HG03064 (cell line): Measurements from ENCODE around the gene SURF2.
"Not testable (repeated sequence)": the region's sequence is repeated elsewhere in the genome, so short reads cannot be mapped to it uniquely, and the experiment has no call there.

Source experiments
- ATAC-seq: cut with Tn5 transposase; IDR thresholded peaks from one replicate; pipeline ENCODE4 v1.9.1; 2021; ENCODE audit warnings: low read depth; ENCODE audit not compliant: unreplicated experiment

The SURF2 gene

DNA sequence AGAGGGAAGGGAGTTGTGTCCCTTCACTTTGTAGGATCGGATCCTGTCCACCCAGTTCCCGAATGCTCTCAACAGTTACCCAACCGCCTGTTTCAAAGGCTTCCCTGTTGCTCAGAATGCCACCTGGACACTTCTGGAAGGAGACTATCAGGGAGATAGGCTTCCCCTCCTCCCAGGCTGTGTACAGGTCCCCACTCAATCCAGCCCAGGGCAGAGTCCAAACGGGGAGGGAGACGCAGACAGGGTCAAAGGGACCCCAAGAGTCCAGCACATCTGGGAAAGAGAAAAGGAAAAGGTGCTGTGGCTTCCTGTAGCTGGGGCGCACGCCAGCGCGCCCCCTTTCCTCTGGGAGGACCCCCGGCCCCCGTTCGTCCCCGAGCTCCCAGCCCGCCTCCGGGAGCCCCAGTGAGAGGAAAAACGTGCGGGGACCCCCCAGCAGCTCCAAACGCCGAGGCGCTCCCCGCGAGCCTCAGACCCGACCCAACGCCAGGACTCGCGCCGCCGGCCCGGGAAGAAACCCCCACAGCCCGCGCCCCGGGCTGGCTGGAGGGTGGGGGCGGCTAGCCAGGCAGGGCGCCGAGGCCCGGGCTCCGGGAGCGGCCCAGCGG is 18.9 kb downstream of the SURF2 start:
- peak; percentile 7 for ATAC-seq

DNA sequence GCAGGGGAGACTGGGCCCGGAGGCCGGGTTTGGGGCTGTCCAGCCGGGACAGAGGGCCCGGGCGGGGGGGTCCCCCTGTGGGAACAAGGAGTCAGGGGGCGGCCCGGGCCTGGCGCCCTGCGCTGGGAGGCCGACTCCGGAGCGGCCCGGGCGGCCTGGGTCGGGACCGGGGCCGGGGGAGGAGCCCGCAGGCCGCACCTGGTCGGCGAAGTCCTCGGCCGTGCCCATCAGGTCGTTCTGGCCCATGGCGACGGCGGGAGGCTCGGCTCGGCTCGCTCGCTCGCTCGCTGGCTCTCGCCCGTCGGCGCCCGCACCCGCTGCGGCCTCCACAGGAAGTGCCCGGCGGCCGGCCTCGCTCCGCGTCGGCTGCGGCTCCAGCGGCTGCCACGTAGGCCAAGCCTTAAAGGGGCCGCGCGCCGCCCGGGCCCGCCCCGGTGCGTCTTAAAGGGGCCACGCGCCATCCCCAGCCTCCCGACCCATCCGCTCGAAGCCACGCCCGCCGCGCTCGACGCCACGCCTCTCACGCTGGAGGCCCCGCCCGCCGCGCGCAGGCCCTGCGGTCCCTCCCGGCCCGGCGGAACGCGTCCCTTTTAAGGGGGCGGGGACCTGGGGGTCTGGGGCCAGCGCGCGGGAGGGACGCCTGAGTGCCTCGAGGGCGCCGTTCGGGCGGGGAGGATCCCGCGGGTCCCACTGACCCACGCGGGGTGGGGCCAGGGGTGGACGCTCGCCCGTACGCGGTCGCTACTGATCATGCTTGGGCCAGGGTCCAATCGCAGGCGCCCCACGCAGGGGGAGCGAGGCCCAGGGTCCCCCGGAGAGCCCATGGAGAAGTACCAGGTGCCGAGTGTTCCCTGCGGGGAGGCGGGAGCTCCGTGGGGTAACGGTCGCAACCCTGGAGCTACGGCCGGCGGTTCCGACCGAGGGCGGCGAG is 19.6 kb downstream of the SURF2 start, which contains the start of the genes STKLD1 and SURF4:
TSS of gene STKLD1 (plus strand) at position 643 of the 931 bp plus-strand sequence. CDS start at position 751, 108 bp downstream.
TSS of gene SURF4 (minus strand) at position 337 of the 931 bp plus-strand sequence. CDS start at position 246, 91 bp downstream.
- peak; percentile 81 for ATAC-seq

DNA sequence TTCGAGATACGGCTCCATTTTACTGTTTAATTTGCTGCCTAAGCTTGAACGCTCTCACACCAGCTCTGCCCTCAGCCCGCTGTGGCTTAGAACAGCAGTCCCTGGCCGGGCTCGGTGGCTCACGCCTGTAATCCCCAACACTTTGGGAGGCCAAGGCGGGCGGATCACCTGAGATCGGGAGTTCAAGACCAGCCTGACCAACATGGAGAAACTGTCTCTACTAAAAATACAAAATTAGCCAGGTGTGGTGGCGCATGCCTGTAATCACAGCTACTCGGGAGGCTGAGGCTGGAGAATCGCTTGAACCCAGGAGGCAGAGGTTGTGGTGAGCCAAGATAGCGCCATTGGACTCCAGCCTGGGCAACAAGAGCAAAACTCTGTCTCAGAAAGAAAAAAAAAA is 20.9 kb downstream of the SURF2 start:
- not testable (repeated sequence) for ATAC-seq

DNA sequence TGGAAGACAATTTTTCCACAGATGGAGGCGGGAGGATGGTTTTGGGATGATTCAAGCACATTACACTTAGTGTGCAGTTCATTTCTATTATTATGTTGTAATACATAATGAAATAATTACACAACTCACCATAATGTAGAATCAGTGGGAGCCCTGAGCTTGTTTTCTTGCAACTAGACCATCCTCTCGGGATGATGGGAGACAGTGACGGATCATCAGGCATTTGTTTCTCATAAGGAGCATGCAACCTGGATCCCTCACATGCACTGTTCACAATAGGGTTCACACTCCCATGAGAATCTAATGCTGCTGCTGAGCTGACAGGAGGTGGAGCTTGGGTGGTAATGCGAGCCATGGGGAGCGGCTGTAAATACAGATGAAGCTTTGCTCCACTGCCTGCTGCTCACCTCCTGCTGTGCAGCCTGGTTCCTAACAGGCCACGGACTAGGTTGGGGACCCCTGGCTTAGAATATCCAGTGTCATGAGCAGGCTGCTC is 21.4 kb downstream of the SURF2 start:
- no peak for ATAC-seq

DNA sequence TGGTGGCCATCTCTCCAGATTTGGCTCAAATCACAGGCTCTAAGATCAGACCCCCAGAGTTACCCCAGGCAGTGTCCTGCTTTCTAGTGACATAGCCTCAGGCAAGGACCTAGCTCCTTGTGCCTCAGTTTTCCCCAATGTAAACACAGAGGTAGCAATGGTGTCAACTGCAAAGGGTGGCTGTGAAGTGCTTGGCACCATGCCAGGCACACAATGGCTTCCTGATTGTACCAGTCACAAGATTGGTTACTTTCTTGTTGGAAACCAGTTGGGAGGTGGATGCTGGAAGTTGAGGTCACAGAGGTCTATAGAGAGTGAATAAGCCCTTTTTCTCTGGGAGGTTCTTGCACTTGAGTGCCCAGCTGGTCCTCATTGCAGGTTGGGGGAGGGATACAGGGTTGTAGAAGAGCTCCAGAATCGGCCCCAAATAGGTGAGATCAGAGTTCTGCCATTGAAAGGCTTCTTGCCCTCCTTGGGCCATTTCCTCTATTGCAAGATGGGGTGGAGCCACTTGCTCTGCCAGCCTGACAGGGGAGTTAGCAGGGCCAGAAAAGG is 22.1 kb downstream of the SURF2 start:
- ATAC-seq, result no peak

DNA sequence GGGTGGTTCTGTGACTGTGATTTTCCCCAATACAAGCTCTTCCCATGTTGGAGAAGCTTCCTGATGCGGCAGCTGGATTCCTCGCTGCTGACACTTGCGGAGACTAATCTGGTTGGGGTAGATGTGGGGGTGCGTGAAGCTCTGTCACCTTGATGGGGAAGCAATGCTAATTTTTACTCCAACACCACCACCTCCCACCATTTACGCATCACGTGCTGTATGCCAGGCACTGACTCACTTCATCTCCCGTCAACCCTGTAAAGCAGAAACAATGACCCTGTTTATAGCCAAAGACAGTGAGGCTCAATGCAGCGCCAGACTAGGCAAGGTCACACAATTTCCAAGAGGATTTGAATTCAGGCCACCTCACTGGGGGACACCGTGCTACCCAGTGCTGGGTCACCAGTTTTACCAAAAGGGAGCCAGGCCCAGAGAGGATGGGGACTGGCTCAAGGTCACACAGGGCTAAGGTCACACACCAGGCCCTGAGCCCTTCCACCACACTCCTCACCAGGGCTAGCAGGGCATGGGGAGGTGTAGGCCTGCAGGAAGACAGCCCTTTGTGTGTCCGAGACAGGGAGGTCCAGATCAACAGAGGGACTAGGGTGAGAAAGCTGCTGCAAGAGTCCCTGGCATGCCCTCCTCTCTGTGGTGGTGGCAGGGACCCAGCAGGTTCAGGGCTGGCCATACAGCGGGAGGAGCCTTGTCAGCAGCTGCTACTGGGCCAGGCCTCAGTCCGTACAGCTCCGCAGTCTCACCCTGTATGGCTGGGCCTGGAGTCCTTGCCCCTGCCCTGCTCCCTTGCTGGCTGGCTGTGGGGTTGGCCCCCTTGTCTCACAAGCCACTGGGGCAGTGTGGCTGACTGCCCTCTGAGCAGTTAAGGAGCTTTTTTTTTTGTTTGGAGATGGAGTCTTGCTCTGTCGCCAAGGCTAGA is 23.1 kb downstream of the SURF2 start:
- ATAC-seq, result no peak

DNA sequence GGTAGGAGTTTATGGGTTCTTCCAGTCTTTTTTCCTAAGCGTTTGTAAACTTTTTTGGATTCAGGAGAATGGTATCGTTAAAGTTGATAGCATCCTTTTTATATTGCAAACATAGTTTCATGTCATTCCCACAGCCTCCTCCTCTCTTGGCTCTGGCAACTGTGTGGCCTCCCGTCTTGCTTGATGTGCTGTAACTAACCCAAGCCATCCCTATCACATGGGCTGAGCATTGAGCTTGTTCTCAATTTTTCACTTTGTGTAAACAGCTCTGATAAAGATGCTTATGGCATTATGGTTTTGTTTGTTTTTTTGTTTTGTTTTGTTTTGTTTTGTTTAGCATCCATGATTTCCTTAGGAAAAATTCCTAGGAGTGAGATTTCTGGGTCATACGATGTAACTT is 24.4 kb downstream of the SURF2 start:
- no peak for ATAC-seq

DNA sequence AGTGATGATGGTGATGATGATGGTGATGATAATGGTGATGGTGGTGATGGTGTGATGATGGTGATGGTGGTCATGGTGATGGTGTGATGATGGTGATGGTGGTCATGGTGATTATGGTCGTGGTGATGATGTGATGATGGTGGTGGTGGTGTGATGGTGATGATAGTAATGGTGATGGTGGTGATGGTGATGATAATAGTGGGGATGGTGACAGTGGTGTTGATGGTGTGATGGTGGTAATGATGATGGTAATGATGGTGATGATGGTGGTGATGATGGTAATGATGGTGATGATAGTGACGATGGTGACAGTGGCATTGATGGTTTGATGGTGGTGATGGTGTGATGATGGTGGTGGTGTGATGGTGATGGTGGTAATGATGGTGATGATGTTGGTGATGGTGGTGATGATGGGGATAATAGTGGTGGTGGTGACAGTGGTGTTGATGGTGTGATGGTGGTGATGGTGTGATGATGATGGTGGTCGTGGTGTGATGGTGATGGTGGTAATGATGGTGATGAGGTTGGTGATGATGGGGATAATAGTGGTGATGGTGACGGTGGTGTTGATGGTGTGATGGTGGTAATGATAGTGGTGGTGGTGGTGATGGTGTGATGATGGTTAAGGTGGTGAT is 26.3 kb downstream of the SURF2 start:
- ATAC-seq, result no peak

DNA sequence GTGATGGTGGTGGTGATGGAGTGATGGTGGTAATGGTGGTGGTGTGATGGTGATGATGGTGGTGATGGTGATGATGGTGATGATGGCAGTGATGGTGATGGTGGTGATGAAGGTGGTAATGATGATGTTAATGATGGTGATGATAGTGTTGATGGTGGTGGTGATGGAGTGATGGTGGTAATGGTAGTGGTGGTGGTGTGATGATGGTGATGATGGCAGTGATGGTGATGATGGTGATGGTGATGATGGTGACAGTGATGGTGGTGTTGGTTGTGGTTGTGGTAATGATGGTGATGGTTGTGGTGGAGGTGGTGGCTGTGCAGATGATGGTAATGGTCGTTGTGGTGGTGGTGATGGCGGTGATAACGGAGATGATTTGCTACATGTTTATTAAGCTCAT is 27.1 kb downstream of the SURF2 start:
- no peak for ATAC-seq

DNA sequence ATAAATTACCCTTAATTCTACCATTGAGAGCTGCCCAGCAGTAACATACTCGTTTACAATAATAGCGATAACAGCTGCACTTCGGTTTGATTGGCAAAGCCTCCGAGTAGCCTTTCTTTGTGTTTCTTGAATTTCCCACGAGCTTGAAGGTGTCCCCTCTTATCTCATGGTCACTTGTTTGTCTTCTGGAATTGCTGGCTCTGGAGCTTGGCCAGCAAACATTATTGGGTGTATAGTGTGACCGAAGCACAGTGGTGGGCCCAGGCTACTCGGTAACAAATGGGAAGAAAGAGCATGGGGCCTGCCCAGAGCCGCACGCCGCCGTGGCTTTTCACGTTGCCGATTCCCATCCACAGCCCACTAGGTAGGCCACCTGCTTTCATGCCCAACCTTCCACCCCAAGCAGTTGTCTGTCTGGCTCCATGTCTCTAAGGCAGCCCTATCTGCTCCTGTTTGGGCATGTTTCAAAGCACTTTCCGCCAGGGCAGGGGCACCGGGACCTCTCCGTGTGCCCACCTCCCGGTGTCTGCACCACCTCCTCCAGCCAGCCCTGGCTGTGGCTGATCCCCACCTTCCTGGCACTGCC is 28.5 kb downstream of the SURF2 start:
- no peak for ATAC-seq

DNA sequence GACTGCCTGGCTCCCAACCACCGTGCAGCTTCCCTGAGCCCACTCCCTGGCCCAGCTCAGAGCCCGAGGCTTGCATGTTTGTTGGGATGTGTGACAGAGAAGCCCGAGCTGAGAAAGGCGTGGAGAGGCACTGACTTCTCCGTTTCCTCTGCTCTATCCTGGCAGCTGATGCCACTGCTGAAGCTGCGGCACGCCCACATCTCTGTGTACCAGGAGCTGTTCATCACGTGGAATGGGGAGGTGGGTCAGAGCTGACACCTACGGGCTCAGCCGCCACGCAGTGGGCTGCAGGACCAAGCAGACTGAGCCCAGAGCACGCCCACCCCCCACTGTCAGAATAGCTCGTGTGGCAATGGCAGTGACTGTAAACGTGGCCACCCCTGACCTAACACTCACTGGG is 29.1 kb downstream of the SURF2 start:
- no peak for ATAC-seq

DNA sequence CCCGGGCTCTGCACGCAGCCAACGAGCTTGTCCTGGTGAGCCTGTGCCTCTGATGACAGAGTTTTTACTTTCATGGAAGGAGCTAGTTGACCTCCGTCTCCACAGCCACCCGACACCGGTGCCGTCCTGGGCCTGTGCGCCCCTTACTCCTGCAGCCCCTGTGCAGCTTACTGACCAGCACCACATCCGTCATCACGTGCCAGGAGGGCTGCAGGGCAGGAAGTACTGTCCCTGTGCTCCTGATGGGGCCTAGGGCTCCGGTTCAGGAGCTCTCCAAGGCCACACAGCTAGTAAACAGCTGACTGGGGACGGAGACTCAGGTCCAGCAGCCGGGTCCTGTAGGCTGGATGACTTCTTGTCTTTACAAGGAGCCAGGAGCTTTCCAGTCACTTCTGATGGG is 30.0 kb downstream of the SURF2 start:
- no peak for ATAC-seq

DNA sequence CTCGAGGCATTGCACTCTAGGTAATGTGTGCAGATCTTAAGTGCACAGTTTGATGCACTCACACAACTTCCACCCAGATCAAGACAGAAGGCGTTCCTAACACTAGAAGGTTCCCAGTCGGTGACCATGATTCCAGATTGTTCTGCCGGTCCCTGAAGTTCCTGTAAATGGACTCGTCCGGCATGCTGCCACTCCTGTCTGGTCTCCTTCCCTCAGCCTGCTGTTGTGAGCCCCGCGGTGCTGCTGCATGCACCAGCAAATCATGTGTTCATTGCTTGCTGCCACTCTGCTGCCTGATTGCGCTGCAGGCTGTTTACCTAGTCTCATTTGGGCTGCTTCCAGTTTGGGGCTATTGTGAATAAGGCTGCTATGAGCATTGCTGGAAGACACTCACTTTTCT is 31.3 kb downstream of the SURF2 start:
- no peak for ATAC-seq

DNA sequence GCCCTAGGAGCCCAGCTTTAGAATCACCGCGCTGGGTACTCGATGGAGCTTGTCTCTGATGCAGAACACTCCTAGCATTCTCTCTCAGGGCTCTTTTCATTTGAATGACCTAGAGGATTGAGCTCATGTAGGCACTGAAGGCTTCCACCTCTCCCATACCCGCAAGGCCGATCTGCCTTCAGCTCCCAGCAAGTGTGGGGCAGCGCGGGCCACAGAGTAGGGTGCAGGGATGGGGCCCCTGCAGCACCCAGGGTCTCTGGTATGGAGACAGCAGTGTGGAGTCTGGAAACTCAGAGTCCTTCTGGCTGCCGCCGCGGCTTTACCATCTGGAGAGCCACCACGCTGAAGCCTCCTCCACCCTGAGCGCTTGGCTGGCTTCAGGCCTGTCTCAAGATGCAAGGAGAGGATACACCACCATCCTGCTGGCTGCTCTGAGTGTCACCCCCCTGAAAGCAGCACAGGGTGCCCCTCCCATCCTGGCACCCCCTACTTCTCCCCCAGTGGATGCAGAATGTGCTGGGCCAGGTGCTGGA is 32.7 kb downstream of the SURF2 start:
- ATAC-seq, result no peak

DNA sequence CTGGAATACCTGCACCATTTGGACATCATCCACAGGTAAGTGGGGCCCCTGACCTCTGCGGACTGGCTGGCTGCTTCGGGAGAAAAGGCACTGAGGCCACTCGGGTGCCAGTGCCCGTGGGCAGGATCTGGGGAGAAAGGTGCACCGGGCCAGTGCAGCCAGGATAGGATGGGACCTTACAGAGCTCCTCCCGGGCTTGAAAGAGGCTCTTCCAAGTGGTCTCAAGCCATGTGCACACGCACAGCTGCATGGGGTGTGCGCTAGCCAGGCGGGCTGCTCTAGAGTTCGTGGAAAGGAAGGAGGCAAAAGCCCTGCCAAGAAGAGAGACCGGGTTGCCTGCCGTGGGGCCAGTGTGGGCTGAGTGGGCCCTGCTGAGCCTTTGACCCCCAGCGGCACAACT is 33.2 kb downstream of the SURF2 start:
- ATAC-seq, result no peak

DNA sequence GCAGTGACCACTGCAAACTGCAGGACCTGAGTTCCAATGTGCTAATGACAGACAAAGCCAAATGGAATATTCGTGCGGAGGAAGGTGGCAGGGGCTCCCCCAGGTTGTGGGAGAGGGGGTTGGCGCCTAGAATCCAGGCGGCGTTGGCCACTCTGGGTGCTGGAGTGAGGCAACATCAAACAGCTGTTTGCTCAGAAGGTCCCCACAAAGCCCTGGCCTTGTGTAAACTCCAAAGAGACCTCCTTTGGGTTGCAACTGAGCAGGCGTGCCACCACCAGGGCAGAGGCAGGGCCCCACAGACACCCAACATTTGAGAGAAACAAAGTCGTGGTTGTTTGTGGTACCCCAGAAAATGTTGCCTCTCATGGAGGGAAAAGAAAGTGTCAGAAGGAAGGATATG is 34.4 kb downstream of the SURF2 start:
- no peak for ATAC-seq

DNA sequence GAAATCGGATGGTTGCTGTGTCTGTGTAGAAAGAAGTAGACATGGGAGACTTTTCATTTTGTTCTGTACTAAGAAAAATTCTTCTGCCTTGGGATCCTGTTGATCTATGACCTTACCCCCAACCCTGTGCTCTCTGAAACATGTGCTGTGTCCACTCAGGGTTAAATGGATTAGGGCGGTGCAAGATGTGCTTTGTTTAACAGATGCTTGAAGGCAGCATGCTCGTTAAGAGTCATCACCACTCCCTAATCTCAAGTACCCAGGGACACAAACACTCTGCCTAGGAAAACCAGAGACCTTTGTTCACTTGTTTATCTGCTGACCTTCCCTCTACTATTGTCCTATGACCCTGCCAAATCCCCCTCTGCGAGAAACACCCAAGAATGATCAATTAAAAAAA is 35.1 kb downstream of the SURF2 start:
- ATAC-seq, result not testable (repeated sequence)

DNA sequence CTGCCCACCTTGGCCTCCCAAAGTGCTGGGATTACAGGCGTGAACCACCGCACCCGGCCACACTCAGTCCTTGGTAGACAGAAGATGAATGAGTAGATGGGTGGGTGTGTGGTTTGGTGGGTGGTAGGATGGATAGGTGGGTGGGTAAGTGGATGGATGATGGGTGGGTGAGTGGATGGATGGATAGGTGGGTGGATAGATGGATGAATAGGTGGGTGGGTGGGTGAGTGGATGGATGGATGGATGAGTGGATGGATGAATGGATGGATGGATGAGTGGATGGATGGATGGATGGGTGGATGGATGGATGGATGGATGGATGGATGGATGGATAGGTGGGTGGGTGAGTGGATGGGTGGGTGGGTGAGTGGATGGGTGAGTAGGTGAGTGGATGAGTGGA is 36.0 kb downstream of the SURF2 start:
- not testable (repeated sequence) for ATAC-seq

DNA sequence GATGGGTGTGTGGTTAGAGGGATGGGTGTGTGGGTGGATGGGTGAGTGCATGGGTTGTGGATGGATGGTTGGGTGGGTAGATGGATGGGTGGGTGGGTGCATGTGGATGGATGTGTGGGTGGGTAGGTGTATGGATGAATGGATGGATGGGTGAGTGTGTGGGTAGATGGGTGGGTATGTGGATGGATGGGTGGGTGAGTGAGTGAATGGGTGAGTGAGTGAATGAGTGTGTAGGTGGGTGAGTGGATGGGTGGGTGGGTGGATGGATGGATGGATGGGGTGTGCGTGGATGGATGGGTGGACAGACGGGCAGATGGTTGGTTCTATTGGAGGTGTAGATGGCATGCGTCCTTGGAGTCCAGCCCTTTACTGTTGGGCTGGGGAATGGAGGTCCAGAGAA is 37.0 kb downstream of the SURF2 start:
- ATAC-seq, result no peak
